ENCODE data around the gene ODAD3. TPM values are rescaled to one million over a fixed set of nuclear protein-coding genes. Genes with fewer than 3 reads are reported as not detected.

Gene ODAD3
- total RNA-seq, 4 donors from 2014 or later: 0.44 to 1.1 (median 0.94) TPM; not detected in 1

- no peak overlapping the region for H3K4me3 ChIP-seq (ENCODE audit: low read depth, poor library complexity, severe bottlenecking)
- WGBS, 2 donors: 32 to 34% methylated on average over 10 to 13 of the region's 13 CpGs
- intact Hi-C loops (cut with DNase I; ENCODE audit: low total_unique reads): no loop called here
- DNase-seq (ENCODE audit: low spot score in 2 of 2): no peak
- TF ChIP-seq POLR2A (IDR thresholded peaks at IDR 0.05): no peak
Measured at GRCh38 chr19:11451327-11451870, 16.5 kb upstream of the ODAD3 start.

GRCh38 chr19:11450570-11451326 lies 15.8 kb upstream of the ODAD3 start:
- 89 to 90% methylated on average over 20 to 21 of the region's 21 CpGs for WGBS, 2 donors
- intact Hi-C loops (cut with DNase I; ENCODE audit: low total_unique reads): no loop called here
- no peak for DNase-seq (ENCODE audit: low spot score in 2 of 2)
- TF ChIP-seq POLR2A (IDR thresholded peaks at IDR 0.05): no peak
- TF ChIP-seq CTCF (IDR thresholded peaks at IDR 0.05): no peak
- H3K4me3 ChIP-seq (ENCODE audit: low read depth, poor library complexity, severe bottlenecking): no peak overlapping the region

- no peak for TF ChIP-seq POLR2A (IDR thresholded peaks at IDR 0.05)
- TF ChIP-seq CTCF (IDR thresholded peaks at IDR 0.05): no peak
- no peak overlapping the region for H3K4me3 ChIP-seq (ENCODE audit: low read depth, poor library complexity, severe bottlenecking)
- intact Hi-C loops (cut with DNase I; ENCODE audit: low total_unique reads): no loop called here
- WGBS, 2 donors: 91 to 93% methylated on average over 31 of the region's 31 CpGs
- no peak for DNase-seq (ENCODE audit: low spot score in 2 of 2)
Measured at GRCh38 chr19:11448923-11449554, 14.1 kb upstream of the ODAD3 start.

- TF ChIP-seq CTCF (IDR thresholded peaks at IDR 0.05) (no peak), POLR2A (IDR thresholded peaks at IDR 0.05) (no peak)
- intact Hi-C loops (cut with DNase I; ENCODE audit: low total_unique reads): no loop called here
- WGBS, 2 donors: 84 to 88% methylated on average over 12 to 13 of the region's 13 CpGs
- H3K4me3 ChIP-seq (ENCODE audit: low read depth, poor library complexity, severe bottlenecking): no peak overlapping the region
- no peak for DNase-seq (ENCODE audit: low spot score in 2 of 2)
Measured at GRCh38 chr19:11448410-11448809, 13.5 kb upstream of the ODAD3 start.

GRCh38 chr19:11447347-11448262 lies 12.7 kb upstream of the ODAD3 start:
- no peak for DNase-seq (ENCODE audit: low spot score in 2 of 2)
- no peak overlapping the region for H3K4me3 ChIP-seq (ENCODE audit: low read depth, poor library complexity, severe bottlenecking)
- TF ChIP-seq POLR2A (IDR thresholded peaks at IDR 0.05): no peak
- TF ChIP-seq CTCF (IDR thresholded peaks at IDR 0.05): no peak
- intact Hi-C loops (cut with DNase I; ENCODE audit: low total_unique reads): no loop called here
- 94% methylated on average over 33 of the region's 35 CpGs for WGBS, 2 donors

Measured in lower leg skin (tissue), 4 donors.